Uterus (tissue), 4 donors: ENCODE data around the gene NME5. TPM values are rescaled to one million over a fixed set of nuclear protein-coding genes. Genes with fewer than 3 reads are reported as not detected.

Source experiments
- DNase-seq, 2 donors: peaks; one replicate each; pipeline ENCODE4 v3.0.0-alpha.2; 2019 to 2020
- H3K27ac ChIP-seq, 2 donors: fragments of 200-600 bp; sonication (generic); 1 replicate in 1 of 2; 2 replicates in 1 of 2; pipeline ENCODE4 v1.5.1; 2016 to 2018
- H3K27me3 ChIP-seq, 2 donors: fragments of 200-600 bp; sonication (generic); one replicate each; pipeline ENCODE4 v1.5.1; 2018 to 2019; ENCODE audit warnings: control low read depth in 1 of 2
- H3K36me3 ChIP-seq, 2 donors: fragments of 200-600 bp; sonication (generic); one replicate each; pipeline ENCODE4 v1.5.1; 2019; ENCODE audit warnings: control low read depth in 1 of 2
- H3K4me1 ChIP-seq, 2 donors: fragments of 200-600 bp; sonication (generic); one replicate each; pipeline ENCODE4 v1.5.1; 2018 to 2019; ENCODE audit warnings: control low read depth in 1 of 2
- H3K4me3 ChIP-seq, 2 donors: fragments of 200-600 bp; sonication (generic); 1 replicate in 1 of 2; 2 replicates in 1 of 2; pipeline ENCODE4 v1.5.1; 2018 to 2019; ENCODE audit warnings: mild to moderate bottlenecking in 1 of 2
- H3K9me3 ChIP-seq, 2 donors: fragments of 200-600 bp; sonication (generic); one replicate each; pipeline ENCODE4 v1.5.1; 2019; ENCODE audit warnings: control low read depth in 1 of 2
- CTCF ChIP-seq, 4 experiments: fragments of 200-600 bp in 2 of 4; fragments of 450-650 bp in 2 of 4; sonication (generic) in 2 of 4; IDR thresholded peaks; one replicate each; pipeline ENCODE4 v1.5.1; 2016 to 2019; ENCODE audit warnings: antibody characterized with exemption in 4 of 4, mild to moderate bottlenecking in 2 of 4, moderate library complexity in 1 of 4
- POLR2A ChIP-seq, 2 donors: fragments of 450-650 bp; IDR thresholded peaks; one replicate each; pipeline ENCODE4 v1.6.1; 2016; ENCODE audit warnings: antibody characterized with exemption in 2 of 2, mild to moderate bottlenecking in 1 of 2, moderate library complexity in 1 of 2
- intact Hi-C: fragments of 100-400 bp; cut with DNase I; formaldehyde crosslinking; loops from one replicate; pipeline ENCODE4 v1.15.1; 2023; ENCODE audit warnings: low total_unique reads
- total RNA-seq, 4 donors: library from RNA; depleted of rRNA in 3 of 4; stranded (reverse); fragments of >200 nt in 3 of 4; gene quantifications; one replicate each; pipeline versions ENCODE4 v1.1.0 to v1.2.4, GENCODE V29; 2014 to 2023
- donor health status: DM: yes; HTN: yes; CAD: no.

Gene NME5
- total RNA-seq, 4 donors from 2014 or later = 0.26 to 9.2 (median 2.0) TPM; not detected in 1

DNA sequence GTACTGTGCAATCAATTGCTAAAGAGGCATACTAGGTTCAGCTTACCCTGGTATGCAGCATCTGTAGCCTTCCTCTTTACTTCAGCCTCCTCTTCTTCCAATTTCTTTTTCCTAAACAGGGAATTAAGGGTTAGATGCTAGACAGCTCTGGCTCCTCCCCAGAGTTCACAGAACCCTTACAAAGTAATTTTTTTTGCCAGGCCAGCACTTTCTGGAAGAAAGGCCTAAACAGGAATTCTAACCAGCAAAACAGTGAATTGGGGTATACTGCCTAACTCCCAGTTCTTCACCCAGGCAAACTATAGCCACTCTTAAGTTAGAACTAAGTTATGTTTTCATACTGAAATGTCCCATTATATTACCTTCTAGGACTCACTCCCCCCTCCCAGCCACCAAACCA is 31.1 kb upstream of the NME5 start:
- intact Hi-C loops = no loop called here
- Histone ChIP-seq H3K4me1 (no peaks in the 10 kb centered on the region), H3K27me3 (no peaks in the 10 kb centered on the region), H3K36me3 (no peaks in the 10 kb centered on the region), H3K4me3 (no peak overlapping the region), H3K27ac (no peak overlapping the region), H3K9me3 (no peaks in the 10 kb centered on the region)
- no peak for DNase-seq
- TF ChIP-seq CTCF (IDR thresholded peaks at IDR 0.05) (no peak), POLR2A (IDR thresholded peaks at IDR 0.05) (no peak)

DNA sequence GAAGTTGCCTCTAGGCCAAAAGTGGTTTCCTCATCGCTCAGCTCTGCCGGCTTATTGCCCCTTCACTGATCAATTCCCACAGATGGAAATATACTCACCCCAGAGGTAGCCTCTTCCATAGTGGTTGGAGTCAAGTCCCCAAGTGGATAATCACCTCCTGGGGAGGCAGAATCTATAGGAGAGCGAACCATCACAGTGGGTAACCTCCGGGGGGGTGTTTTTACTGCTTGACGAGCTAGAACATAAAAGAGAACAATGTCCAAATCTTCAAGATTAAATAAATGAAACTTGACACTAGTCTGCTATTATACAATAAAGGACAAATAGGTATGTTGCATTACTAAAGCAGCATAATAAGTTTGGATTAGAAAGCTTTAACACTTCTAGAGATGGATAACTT is 29.9 kb upstream of the NME5 start:
- Histone ChIP-seq H3K4me3 (no peak overlapping the region), H3K4me1 (no peaks in the 10 kb centered on the region), H3K36me3 (no peaks in the 10 kb centered on the region), H3K9me3 (no peaks in the 10 kb centered on the region), H3K27ac (no peak overlapping the region), H3K27me3 (no peaks in the 10 kb centered on the region)
- intact Hi-C loops = no loop called here
- no peak for DNase-seq
- no peak for TF ChIP-seq CTCF (IDR thresholded peaks at IDR 0.05)
- no peak for TF ChIP-seq POLR2A (IDR thresholded peaks at IDR 0.05)

- H3K27me3 ChIP-seq = no peaks in the 10 kb centered on the region
- H3K9me3 ChIP-seq = no peaks in the 10 kb centered on the region
- H3K36me3 ChIP-seq = no peaks in the 10 kb centered on the region
- H3K4me3 ChIP-seq = no peak overlapping the region
- intact Hi-C loops = no loop called here
- TF ChIP-seq POLR2A (IDR thresholded peaks at IDR 0.05) (no peak), CTCF (IDR thresholded peaks at IDR 0.05) (no peak)
- no peaks in the 10 kb centered on the region for H3K4me1 ChIP-seq
- H3K27ac ChIP-seq = no peak overlapping the region
- DNase-seq = no peak
Observed at GRCh38 chr5:138163721-138164120, 24.5 kb upstream of the NME5 start.

DNA sequence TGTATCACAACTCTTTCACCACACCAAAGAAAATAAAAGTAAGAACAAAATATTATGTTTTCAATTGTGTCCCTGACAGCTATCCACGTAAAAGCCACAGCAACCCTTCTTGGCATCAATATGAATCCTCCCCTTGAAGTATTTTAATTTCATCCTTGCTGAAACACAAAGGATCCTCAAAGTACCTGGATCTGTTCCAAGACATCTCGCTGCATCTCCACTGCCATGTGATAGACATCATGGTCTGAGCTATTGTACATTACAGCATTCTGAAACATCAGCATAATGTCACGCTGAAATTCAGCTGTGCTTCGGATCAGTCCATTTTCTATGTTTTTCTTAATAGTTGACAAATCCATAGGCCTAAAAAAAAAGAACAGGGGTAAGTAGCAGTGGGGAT is 21.5 kb upstream of the NME5 start:
- Histone ChIP-seq H3K27me3 (no peaks in the 10 kb centered on the region), H3K36me3 (no peaks in the 10 kb centered on the region), H3K4me3 (no peak overlapping the region), H3K27ac (no peak overlapping the region), H3K4me1 (no peaks in the 10 kb centered on the region), H3K9me3 (no peaks in the 10 kb centered on the region)
- intact Hi-C loops = no loop called here
- DNase-seq = no peak
- TF ChIP-seq POLR2A (IDR thresholded peaks at IDR 0.05) (no peak), CTCF (IDR thresholded peaks at IDR 0.05) (no peak)

DNA sequence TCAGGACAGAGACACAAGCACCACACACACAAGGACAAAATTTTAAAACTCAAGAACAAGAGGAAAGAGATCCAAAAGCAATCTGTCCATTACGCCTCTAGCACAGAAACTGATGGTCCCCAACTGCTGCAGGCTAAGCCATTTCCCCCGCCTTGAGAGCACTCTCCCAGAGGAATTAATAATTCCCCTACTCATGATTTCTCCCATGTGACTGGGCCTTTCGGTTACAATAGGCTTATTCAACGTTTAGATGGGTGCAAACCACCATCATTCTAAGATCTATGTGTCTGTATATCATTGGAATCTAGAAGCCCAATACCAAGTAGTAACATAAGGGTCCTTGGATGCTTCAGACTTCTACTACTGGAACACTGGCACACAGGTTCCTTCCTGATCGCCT is 20.4 kb upstream of the NME5 start:
- no peaks in the 10 kb centered on the region for H3K27me3 ChIP-seq
- no peak for DNase-seq
- TF ChIP-seq CTCF (IDR thresholded peaks at IDR 0.05) (no peak), POLR2A (IDR thresholded peaks at IDR 0.05) (no peak)
- H3K4me3 ChIP-seq = no peak overlapping the region
- intact Hi-C loops = no loop called here
- H3K9me3 ChIP-seq = no peaks in the 10 kb centered on the region
- H3K4me1 ChIP-seq = no peaks in the 10 kb centered on the region
- H3K36me3 ChIP-seq = no peaks in the 10 kb centered on the region
- no peak overlapping the region for H3K27ac ChIP-seq
